CD14-positive monocyte (primary cell): ENCODE data around the gene TDRD6. TPM values are rescaled to one million over a fixed set of nuclear protein-coding genes. Genes with fewer than 3 reads are reported as not detected.

Source experiments
- DNase-seq, 3 donors: peaks; one replicate each; pipeline ENCODE4 v3.0.0-alpha.2; 2011 to 2022
- H2AFZ ChIP-seq: 2 replicates; pipeline ENCODE4 v1.6.0; 2012; ENCODE audit warnings: mild to moderate bottlenecking, low read depth, low read length, inconsistent platforms; ENCODE audit not compliant: insufficient read depth, poor library complexity, severe bottlenecking
- H3K27ac ChIP-seq, 2 donors: 1 replicate in 1 of 2; 2 replicates in 1 of 2; pipeline ENCODE4 v1.5.1; 2012 to 2013; ENCODE audit warnings: low read length in 2 of 2, control low read depth in 1 of 2, inconsistent platforms in 1 of 2, low read depth in 1 of 2, mild to moderate bottlenecking in 1 of 2
- H3K27me3 ChIP-seq, 2 donors: one replicate each; pipeline versions ENCODE4 v1.6.0 to v1.6.1; 2011 to 2013; ENCODE audit warnings: low read length in 2 of 2; ENCODE audit not compliant: control insufficient read depth in 2 of 2, insufficient read depth in 2 of 2
- H3K36me3 ChIP-seq, 2 donors: replicated peaks in 1 of 2; 1 replicate in 1 of 2; 2 replicates in 1 of 2; pipeline versions ENCODE4 v1.5.1 to v1.6.1; 2012 to 2013; ENCODE audit warnings: low read length in 2 of 2, control low read depth in 1 of 2, inconsistent platforms in 1 of 2, mild to moderate bottlenecking in 1 of 2; ENCODE audit not compliant: insufficient read depth in 2 of 2, control insufficient read depth in 1 of 2
- H3K4me1 ChIP-seq, 2 donors: 1 replicate in 1 of 2; 2 replicates in 1 of 2; pipeline versions ENCODE4 v1.5.1 to v1.6.1; 2012 to 2013; ENCODE audit warnings: low read length in 2 of 2, control low read depth in 1 of 2, inconsistent platforms in 1 of 2, mild to moderate bottlenecking in 1 of 2, moderate library complexity in 1 of 2; ENCODE audit not compliant: insufficient read depth in 2 of 2, control insufficient read depth in 1 of 2
- H3K4me2 ChIP-seq: replicated peaks from 2 replicates; pipeline ENCODE3; 2012; ENCODE audit warnings: low read length, moderate library complexity, mild to moderate bottlenecking; ENCODE audit not compliant: poor library complexity, severe bottlenecking; ENCODE audit errors: extremely low read depth
- H3K4me3 ChIP-seq, 3 experiments: fragments of 200-600 bp in 1 of 3; sonication (generic) in 1 of 3; replicated peaks in 1 of 3; 1 replicate in 2 of 3; 2 replicates in 1 of 3; pipeline ENCODE4 v1.5.1; 2011 to 2013; ENCODE audit warnings: low read length in 3 of 3, mild to moderate bottlenecking in 3 of 3, control low read depth in 2 of 3, low read depth in 2 of 3, inconsistent platforms in 1 of 3, moderate library complexity in 1 of 3
- H3K79me2 ChIP-seq: 2 replicates; pipeline ENCODE4 v1.6.0; 2012; ENCODE audit warnings: mild to moderate bottlenecking, control low read depth, inconsistent platforms, low read length, moderate library complexity; ENCODE audit not compliant: insufficient read depth
- H3K9ac ChIP-seq: 2 replicates; pipeline ENCODE4 v1.6.0; 2017; ENCODE audit warnings: low read length, mild to moderate bottlenecking; ENCODE audit not compliant: insufficient read depth, poor library complexity, severe bottlenecking
- H3K9me3 ChIP-seq, 2 donors: replicated peaks in 1 of 2; 1 replicate in 1 of 2; 2 replicates in 1 of 2; pipeline versions ENCODE4 v1.5.1 to v1.6.1; 2012 to 2013; ENCODE audit warnings: low read length in 2 of 2, control low read depth in 1 of 2; ENCODE audit not compliant: control insufficient read depth in 1 of 2, insufficient read depth in 1 of 2
- H4K20me1 ChIP-seq: 2 replicates; pipeline ENCODE4 v1.6.0; 2012; ENCODE audit warnings: mild to moderate bottlenecking, low read length, control low read depth, moderate library complexity; ENCODE audit not compliant: insufficient read depth
- H3K27ac Mint-ChIP-seq, 7 donors: one replicate each; pipeline ENCODE4 v1.8.0; 2020; ENCODE audit warnings: mild to moderate bottlenecking in 7 of 7, mixed read lengths in 7 of 7, moderate library complexity in 6 of 7, inconsistent platforms in 2 of 7
- H3K27me3 Mint-ChIP-seq, 3 donors: one replicate each; pipeline ENCODE4 v1.8.0; 2021 to 2022; ENCODE audit warnings: low read depth in 3 of 3, mild to moderate bottlenecking in 3 of 3, mixed read lengths in 3 of 3, moderate library complexity in 3 of 3, inconsistent platforms in 1 of 3
- H3K36me3 Mint-ChIP-seq, 2 donors: one replicate each; pipeline ENCODE4 v1.8.0; 2020; ENCODE audit warnings: mixed read lengths in 2 of 2, inconsistent platforms in 1 of 2, mild to moderate bottlenecking in 1 of 2
- H3K4me1 Mint-ChIP-seq: one replicate; pipeline ENCODE4 v1.8.0; 2020; ENCODE audit warnings: mild to moderate bottlenecking, mixed read lengths
- H3K4me3 Mint-ChIP-seq, 2 donors: one replicate each; pipeline ENCODE4 v1.8.0; 2020; ENCODE audit warnings: mild to moderate bottlenecking in 2 of 2, mixed read lengths in 2 of 2, moderate library complexity in 1 of 2
- H3K9me3 Mint-ChIP-seq, 7 donors: one replicate each; pipeline ENCODE4 v1.8.0; 2020 to 2022; ENCODE audit warnings: mixed read lengths in 7 of 7, mild to moderate bottlenecking in 6 of 7, moderate library complexity in 6 of 7, inconsistent platforms in 2 of 7
- CTCF ChIP-seq: fragments of 200-600 bp; IDR thresholded peaks from one replicate; pipeline ENCODE4 v1.8.0; 2022; ENCODE audit warnings: antibody characterized with exemption, mild to moderate bottlenecking
- WGBS: methylation state at CpG from one replicate; pipeline ENCODE4 v1.1.5; 2013; ENCODE audit warnings: missing lambda C conversion rate; ENCODE audit not compliant: insufficient coverage; 5-methylcytosine and 5-hydroxymethylcytosine counted together
- intact Hi-C, 2 donors: fragments of 100-400 bp; cut with micrococcal nuclease; formaldehyde crosslinking; loops; one replicate each; pipeline versions ENCODE4 v1.15.0 to v1.15.1; 2023
- polyA plus RNA-seq, 3 donors: library from polyadenylated mRNA; depleted of rRNA in 1 of 3; unstranded in 2 of 3; stranded (reverse) in 1 of 3; fragments of 300-500 nt in 2 of 3; fragments of >200 nt in 1 of 3; fragmentation: Illumina TruSeq in 2 of 3; gene quantifications; 1 replicate in 2 of 3; 2 replicates in 1 of 3; pipeline ENCODE4 v1.2.3, GENCODE V29; 2012 to 2021

Gene TDRD6
- polyA plus RNA-seq, 3 donors, result 0.29 to 0.94 TPM; not detected in 1

GRCh38 chr6:46661483-46661882 lies 26.2 kb upstream of the TDRD6 start:
- Histone ChIP-seq H3K9me3 (no peaks in the 10 kb centered on the region), H3K4me3 (no peak overlapping the region), H3K4me2 (no peak overlapping the region), H3K27ac (no peak overlapping the region), H2AFZ (no peak overlapping the region), H3K9ac (no peak overlapping the region), H3K79me2 (no peaks in the 10 kb centered on the region), H3K36me3 (no peaks in the 10 kb centered on the region), H3K27me3 (no peaks in the 10 kb centered on the region), H3K4me1 (no peaks in the 10 kb centered on the region), H4K20me1 (no peaks in the 10 kb centered on the region)
- Mint-ChIP-seq H3K4me3 (no peak overlapping the region), H3K9me3 (no peaks in the 10 kb centered on the region), H3K27me3 (peaks cover 0 to 2% (median 0%) of the 10 kb centered on the region in 3 donors), H3K27ac (no peak overlapping the region), H3K36me3 (no peaks in the 10 kb centered on the region), H3K4me1 (no peaks in the 10 kb centered on the region)
- intact Hi-C loops, result no loop called here
- DNase-seq, result no peak
- TF ChIP-seq CTCF, result no peak
- WGBS, result 100% methylated on average over 1 of the region's 2 CpGs

- no peak overlapping the region for H3K4me3 Mint-ChIP-seq
- peaks cover 0 to 1% (median 0%) of the 10 kb centered on the region in 7 donors for H3K9me3 Mint-ChIP-seq
- Histone ChIP-seq H4K20me1 (no peaks in the 10 kb centered on the region), H3K27ac (no peak overlapping the region), H3K9me3 (no peaks in the 10 kb centered on the region), H2AFZ (no peak overlapping the region), H3K79me2 (no peaks in the 10 kb centered on the region), H3K4me2 (no peak overlapping the region), H3K36me3 (no peaks in the 10 kb centered on the region), H3K4me1 (no peaks in the 10 kb centered on the region), H3K27me3 (no peaks in the 10 kb centered on the region), H3K9ac (no peak overlapping the region), H3K4me3 (no peak overlapping the region)
- no peak overlapping the region for H3K27ac Mint-ChIP-seq
- no peaks in the 10 kb centered on the region for H3K4me1 Mint-ChIP-seq
- intact Hi-C loops, result no loop called here
- TF ChIP-seq CTCF, result no peak
- no peaks in the 10 kb centered on the region for H3K27me3 Mint-ChIP-seq
- no peaks in the 10 kb centered on the region for H3K36me3 Mint-ChIP-seq
- DNase-seq, result no peak
- 87% methylated on average over 2 of the region's 2 CpGs for WGBS
Observed at GRCh38 chr6:46667377-46667776, 20.3 kb upstream of the TDRD6 start.
